ENCODE data around the gene DFFB.

DFFB gene

GRCh38 chr1:3930301-3931006 lies 73.2 kb downstream of the DFFB start:
- no peak for TF ChIP-seq CTCF (IDR thresholded peaks at IDR 0.05)
- no peak for DNase-seq (ENCODE audit: low spot score)
- H3K4me3 ChIP-seq = no peak overlapping the region
- H3K27ac ChIP-seq = no peak overlapping the region

- no peak for TF ChIP-seq CTCF (IDR thresholded peaks at IDR 0.05)
- Histone ChIP-seq H3K4me3 (no peak overlapping the region), H3K27ac (no peak overlapping the region)
- no peak for DNase-seq (ENCODE audit: low spot score)
These were observed 74.0 kb downstream of the DFFB start for GRCh38 chr1:3931007-3931912.

GRCh38 chr1:3932156-3932919 lies 75.1 kb downstream of the DFFB start:
- no peak overlapping the region for H3K27ac ChIP-seq
- no peak for TF ChIP-seq CTCF (IDR thresholded peaks at IDR 0.05)
- no peak for DNase-seq (ENCODE audit: low spot score)

More at GRCh38 chr1:3932156-3932919, 75.1 kb downstream of the DFFB start:
- no peak overlapping the region for H3K4me3 ChIP-seq
